NCI-H2029 (cell line): ENCODE measurements around the gene DKC1.
"Not testable (repeated sequence)": the region's sequence is repeated elsewhere in the genome, so short reads cannot be mapped to it uniquely, and the experiment has no call there.

Experiments
- DNase-seq: peaks from one replicate; lab custom pipeline; 2025; lab: John Stamatoyannopoulos, UW

DKC1 gene

GRCh38 chrX:154791939-154792338 is 29.3 kb downstream of the DKC1 start:
- DNase-seq = no peak

- DNase-seq = peak; percentile 24
These were observed 30.6 kb downstream of the DKC1 start for GRCh38 chrX:154793084-154793795.

- no peak for DNase-seq
These were observed 32.4 kb downstream of the DKC1 start for GRCh38 chrX:154795016-154795415.

GRCh38 chrX:154797006-154797405 is 34.3 kb downstream of the DKC1 start:
- no peak for DNase-seq

- DNase-seq = peak; percentile 92
These were observed 37.1 kb downstream of the DKC1 start for GRCh38 chrX:154799556-154800348.

GRCh38 chrX:154800478-154801210 is 38.0 kb downstream of the DKC1 start:
- DNase-seq = peak; percentile 43

- DNase-seq = no peak
These were observed 40.3 kb downstream of the DKC1 start for GRCh38 chrX:154802947-154803346.

GRCh38 chrX:154804261-154804956 is 41.7 kb downstream of the DKC1 start:
- no peak for DNase-seq

GRCh38 chrX:154804957-154805695 is 42.5 kb downstream of the DKC1 start, which contains the start of gene MPP1:
MPP1 (minus strand) TSS chrX:154805485; CDS start chrX:154805373, 112 bp downstream.
- DNase-seq = peak; percentile 51

- no peak for DNase-seq
These were observed 43.0 kb downstream of the DKC1 start for GRCh38 chrX:154805696-154806091.

GRCh38 chrX:154806837-154807501 is 44.3 kb downstream of the DKC1 start:
- no peak for DNase-seq

GRCh38 chrX:154809939-154810665 is 47.4 kb downstream of the DKC1 start:
- DNase-seq = no peak

- DNase-seq = no peak
These were observed 49.9 kb downstream of the DKC1 start for GRCh38 chrX:154812341-154813101.

GRCh38 chrX:154813801-154814200 is 51.1 kb downstream of the DKC1 start:
- no peak for DNase-seq

- no peak for DNase-seq
These were observed 52.7 kb downstream of the DKC1 start for GRCh38 chrX:154815274-154815818.

GRCh38 chrX:154816326-154816898 is 53.7 kb downstream of the DKC1 start:
- DNase-seq = not testable (repeated sequence)

- DNase-seq = not testable (repeated sequence)
These were observed 54.5 kb downstream of the DKC1 start for GRCh38 chrX:154817048-154817618.
